ENCODE measurements around the gene MAPKAP1.

MAPKAP1 gene

GRCh38 chr9:125508249-125508648 is 198.8 kb downstream of the MAPKAP1 start:
- TF ChIP-seq GATA1 (IDR thresholded peaks at IDR 0.05; ENCODE audit: low read depth, low read length) (no peak), POLR2A (IDR thresholded peaks at IDR 0.05; ENCODE audit: low read length) (no peak)
- DNase-seq: peak in 1 of 2 experiments; percentile 34

- no peak for DNase-seq
- TF ChIP-seq GATA1 (IDR thresholded peaks at IDR 0.05; ENCODE audit: low read depth, low read length) (no peak), POLR2A (IDR thresholded peaks at IDR 0.05; ENCODE audit: low read length) (no peak)
Measured at GRCh38 chr9:125507226-125507625, 199.8 kb downstream of the MAPKAP1 start.

- no peak for TF ChIP-seq POLR2A (IDR thresholded peaks at IDR 0.05; ENCODE audit: low read length)
- no peak for TF ChIP-seq GATA1 (IDR thresholded peaks at IDR 0.05; ENCODE audit: low read depth, low read length)
Measured at GRCh38 chr9:125505988-125506438, 201.0 kb downstream of the MAPKAP1 start.

GRCh38 chr9:125504616-125505015 is 202.4 kb downstream of the MAPKAP1 start:
- DNase-seq: no peak
- no peak for TF ChIP-seq GATA1 (IDR thresholded peaks at IDR 0.05; ENCODE audit: low read depth, low read length)
- TF ChIP-seq POLR2A (IDR thresholded peaks at IDR 0.05; ENCODE audit: low read length): no peak

More at GRCh38 chr9:125505988-125506438, 201.0 kb downstream of the MAPKAP1 start:
- DNase-seq: no peak

GRCh38 chr9:125497906-125498305 is 209.1 kb downstream of the MAPKAP1 start:
- no peak for DNase-seq
- TF ChIP-seq GATA1 (IDR thresholded peaks at IDR 0.05; ENCODE audit: low read depth, low read length) (no peak), POLR2A (IDR thresholded peaks at IDR 0.05; ENCODE audit: low read length) (no peak)

- TF ChIP-seq POLR2A (IDR thresholded peaks at IDR 0.05; ENCODE audit: low read length) (no peak), GATA1 (IDR thresholded peaks at IDR 0.05; ENCODE audit: low read depth, low read length) (no peak)
Measured at GRCh38 chr9:125497478-125497877, 209.5 kb downstream of the MAPKAP1 start.

GRCh38 chr9:125496313-125496834 is 210.6 kb downstream of the MAPKAP1 start:
- TF ChIP-seq GATA1 (IDR thresholded peaks at IDR 0.05; ENCODE audit: low read depth, low read length) (no peak), POLR2A (IDR thresholded peaks at IDR 0.05; ENCODE audit: low read length) (no peak)
- no peak for DNase-seq

More at GRCh38 chr9:125497478-125497877, 209.5 kb downstream of the MAPKAP1 start:
- no peak for DNase-seq

GRCh38 chr9:125495172-125496119 is 211.6 kb downstream of the MAPKAP1 start:
- TF ChIP-seq POLR2A (IDR thresholded peaks at IDR 0.05; ENCODE audit: low read length): no peak
- no peak for TF ChIP-seq GATA1 (IDR thresholded peaks at IDR 0.05; ENCODE audit: low read depth, low read length)
- DNase-seq: no peak

- no peak for DNase-seq
- no peak for TF ChIP-seq GATA1 (IDR thresholded peaks at IDR 0.05; ENCODE audit: low read depth, low read length)
- no peak for TF ChIP-seq POLR2A (IDR thresholded peaks at IDR 0.05; ENCODE audit: low read length)
Measured at GRCh38 chr9:125494653-125494915, 212.4 kb downstream of the MAPKAP1 start.

GRCh38 chr9:125493881-125494652 is 212.9 kb downstream of the MAPKAP1 start:
- no peak for TF ChIP-seq GATA1 (IDR thresholded peaks at IDR 0.05; ENCODE audit: low read depth, low read length)
- no peak for TF ChIP-seq POLR2A (IDR thresholded peaks at IDR 0.05; ENCODE audit: low read length)
- DNase-seq: no peak

GRCh38 chr9:125493384-125493783 is 213.6 kb downstream of the MAPKAP1 start:
- no peak for TF ChIP-seq GATA1 (IDR thresholded peaks at IDR 0.05; ENCODE audit: low read depth, low read length)
- no peak for TF ChIP-seq POLR2A (IDR thresholded peaks at IDR 0.05; ENCODE audit: low read length)
- no peak for DNase-seq

- DNase-seq: no peak
- TF ChIP-seq POLR2A (IDR thresholded peaks at IDR 0.05; ENCODE audit: low read length): no peak
- TF ChIP-seq GATA1 (IDR thresholded peaks at IDR 0.05; ENCODE audit: low read depth, low read length): no peak
Measured at GRCh38 chr9:125492719-125493118, 214.3 kb downstream of the MAPKAP1 start.

- TF ChIP-seq GATA1 (IDR thresholded peaks at IDR 0.05; ENCODE audit: low read depth, low read length): no peak
- TF ChIP-seq POLR2A (IDR thresholded peaks at IDR 0.05; ENCODE audit: low read length): no peak
Measured at GRCh38 chr9:125487842-125488241, 219.2 kb downstream of the MAPKAP1 start.

GRCh38 chr9:125486576-125486975 is 220.4 kb downstream of the MAPKAP1 start:
- TF ChIP-seq POLR2A (IDR thresholded peaks at IDR 0.05; ENCODE audit: low read length) (no peak), GATA1 (IDR thresholded peaks at IDR 0.05; ENCODE audit: low read depth, low read length) (no peak)
- no peak for DNase-seq

More at GRCh38 chr9:125487842-125488241, 219.2 kb downstream of the MAPKAP1 start:
- DNase-seq: no peak
